ENCODE results near the gene SELPLG.

GRCh38 chr12:108598553-108599250 is 35.0 kb downstream of the SELPLG start:
- TF ChIP-seq HDGF (IDR thresholded peaks at IDR 0.05; ENCODE audit: borderline replicate concordance) (no peak), ARNT (IDR thresholded peaks at IDR 0.05) (no peak), BHLHE40 (IDR thresholded peaks at IDR 0.05; ENCODE audit: borderline replicate concordance) (no peak), ELF4 (IDR thresholded peaks at IDR 0.05) (no peak), LEF1 (IDR thresholded peaks at IDR 0.05; ENCODE audit: borderline replicate concordance) (no peak), TARDBP (IDR thresholded peaks at IDR 0.05) (no peak), SP1 (IDR thresholded peaks at IDR 0.05) (no peak), ZNF384 (IDR thresholded peaks at IDR 0.05) (no peak), FOXK2 (IDR thresholded peaks at IDR 0.05) (no peak), FOXM1 (IDR thresholded peaks at IDR 0.05; ENCODE audit: borderline replicate concordance) (no peak), SUZ12 (IDR thresholded peaks at IDR 0.05) (no peak)

Data from HEK293T (cell line).